Activated CD4-positive, alpha-beta memory T cell treated with anti-CD3 and anti-CD28 coated beads for 36 hours (primary cell): ENCODE data around the gene OLIG1. TPM values are rescaled to one million over a fixed set of nuclear protein-coding genes. Genes with fewer than 3 reads are reported as not detected.

ENCODE experiments used
- CTCF ChIA-PET: fragments of 350-600 bp; sonication (Branson Sonifier 250); formaldehyde crosslinking; loops from one replicate; lab custom pipeline; 2021; ENCODE audit warnings: antibody characterized with exemption, inconsistent platforms; lab: Charles Lee
- POLR2A ChIA-PET: fragments of 350-600 bp; sonication (Branson Sonifier 250); formaldehyde crosslinking; loops from one replicate; lab custom pipeline; 2021; ENCODE audit warnings: antibody characterized with exemption; lab: Charles Lee
- DNase-seq: peaks from one replicate; pipeline ENCODE4 v3.0.0-alpha.2; 2020
- H3K27ac Mint-ChIP-seq: one replicate; pipeline ENCODE4 v1.8.0; 2021; ENCODE audit warnings: mixed read lengths
- H3K27me3 Mint-ChIP-seq: one replicate; pipeline ENCODE4 v1.8.0; 2021; ENCODE audit warnings: mixed read lengths
- H3K36me3 Mint-ChIP-seq: one replicate; pipeline ENCODE4 v1.8.0; 2021; ENCODE audit warnings: mixed read lengths
- H3K4me1 Mint-ChIP-seq: one replicate; pipeline ENCODE4 v1.8.0; 2021; ENCODE audit warnings: low read depth, mixed read lengths
- H3K4me3 Mint-ChIP-seq: one replicate; pipeline ENCODE4 v1.8.0; 2021; ENCODE audit warnings: mild to moderate bottlenecking, mixed read lengths
- H3K9me3 Mint-ChIP-seq: one replicate; pipeline ENCODE4 v1.8.0; 2021; ENCODE audit warnings: mixed read lengths
- intact Hi-C: fragments of 100-400 bp; cut with micrococcal nuclease; formaldehyde crosslinking; loops from one replicate; pipeline ENCODE4 v1.15.1; 2023
- total RNA-seq, 2 experiments: library from RNA; stranded (reverse); gene quantifications; one replicate each; pipeline ENCODE4 v1.2.3, GENCODE V29; 2021

The OLIG1 gene
- total RNA-seq, 2 experiments from 2014 or later = not detected

DNA sequence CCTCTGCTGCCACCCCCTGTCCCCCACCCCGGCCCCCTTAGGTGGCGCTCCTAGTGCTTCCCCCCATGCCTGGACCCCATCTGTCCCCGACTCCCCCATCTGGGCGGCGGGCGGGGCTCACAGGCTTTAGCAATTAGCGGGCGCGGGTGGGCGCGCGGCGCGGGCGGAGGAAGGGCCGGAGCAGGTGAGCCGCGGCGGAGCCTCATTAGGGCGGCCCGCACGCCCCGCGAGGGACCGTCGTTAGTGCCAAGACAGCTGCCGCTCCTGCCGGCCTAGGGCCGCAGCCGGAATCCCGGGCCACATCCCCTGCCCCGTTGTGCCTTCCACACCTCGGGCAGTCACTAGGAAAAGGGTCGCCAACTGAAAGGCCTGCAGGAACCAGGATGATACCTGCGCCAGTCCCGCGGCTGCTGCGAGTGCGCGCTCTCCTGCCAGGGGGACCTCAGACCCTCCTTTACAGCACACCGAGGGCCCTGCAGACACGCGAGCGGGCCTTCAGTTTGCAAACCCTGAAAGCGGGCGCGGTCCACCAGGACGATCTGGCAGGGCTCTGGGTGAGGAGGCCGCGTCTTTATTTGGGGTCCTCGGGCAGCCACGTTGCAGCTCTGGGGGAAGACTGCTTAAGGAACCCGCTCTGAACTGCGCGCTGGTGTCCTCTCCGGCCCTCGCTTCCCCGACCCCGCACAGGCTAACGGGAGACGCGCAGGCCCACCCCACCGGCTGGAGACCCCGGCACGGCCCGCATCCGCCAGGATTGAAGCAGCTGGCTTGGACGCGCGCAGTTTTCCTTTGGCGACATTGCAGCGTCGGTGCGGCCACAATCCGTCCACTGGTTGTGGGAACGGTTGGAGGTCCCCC, 36.6 kb upstream of the OLIG1 start:
- ChIA-PET POLR2A (no interaction called here), CTCF (no interaction called here)
- peaks cover 22% of the 10 kb centered on the region for H3K4me1 Mint-ChIP-seq
- H3K9me3 Mint-ChIP-seq = no peaks in the 10 kb centered on the region
- DNase-seq = no peak
- H3K27ac Mint-ChIP-seq = no peak overlapping the region
- H3K27me3 Mint-ChIP-seq = peaks cover 34% of the 10 kb centered on the region
- no peak overlapping the region for H3K4me3 Mint-ChIP-seq
- peaks cover under 1% of the 10 kb centered on the region for H3K36me3 Mint-ChIP-seq
- intact Hi-C loops = no loop called here

DNA sequence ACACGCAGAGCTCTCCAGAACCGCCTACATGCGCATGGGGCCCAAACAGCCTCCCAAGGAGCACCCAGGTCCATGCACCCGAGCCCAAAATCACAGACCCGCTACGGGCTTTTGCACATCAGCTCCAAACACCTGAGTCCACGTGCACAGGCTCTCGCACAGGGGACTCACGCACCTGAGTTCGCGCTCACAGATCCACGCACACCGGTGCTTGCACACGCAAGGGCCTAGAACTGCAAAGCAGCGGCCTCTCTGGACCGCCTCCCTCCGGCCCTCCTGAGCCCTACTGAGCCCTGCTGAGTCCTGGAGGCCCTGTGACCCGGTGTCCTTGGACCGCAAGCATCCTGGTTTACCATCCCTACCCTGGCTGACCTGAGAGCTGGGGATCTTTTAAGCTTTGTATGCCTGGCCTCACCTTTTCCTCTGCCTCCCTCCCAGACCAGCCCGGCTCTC, 36.0 kb upstream of the OLIG1 start:
- Mint-ChIP-seq H3K4me3 (no peak overlapping the region), H3K36me3 (no peaks in the 10 kb centered on the region), H3K27me3 (peaks cover 30% of the 10 kb centered on the region), H3K4me1 (peaks cover 17% of the 10 kb centered on the region), H3K27ac (no peak overlapping the region), H3K9me3 (no peaks in the 10 kb centered on the region)
- ChIA-PET CTCF (no interaction called here), POLR2A (no interaction called here)
- intact Hi-C loops = no loop called here
- DNase-seq = no peak

DNA sequence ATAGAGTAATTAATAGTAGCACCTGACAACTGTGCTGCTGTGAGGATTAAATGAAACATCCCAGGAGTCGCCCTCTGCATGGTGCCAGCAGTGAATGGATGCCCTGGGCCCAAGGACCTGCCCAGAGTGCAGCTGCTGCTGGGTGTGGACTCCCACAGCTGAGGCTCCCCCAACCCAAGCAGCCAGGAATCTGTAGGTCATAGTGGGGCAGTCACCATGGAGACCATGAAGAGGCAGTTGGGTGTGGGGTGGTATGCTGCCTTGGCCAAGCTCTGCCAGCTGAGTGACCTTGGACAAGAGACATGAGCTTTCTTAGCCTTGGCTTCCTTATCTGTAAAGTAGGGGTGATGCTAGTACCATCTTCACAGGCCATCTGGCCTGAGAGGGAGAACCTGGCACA, 34.8 kb upstream of the OLIG1 start:
- Mint-ChIP-seq H3K4me3 (no peak overlapping the region), H3K27ac (no peak overlapping the region), H3K36me3 (no peaks in the 10 kb centered on the region), H3K9me3 (no peaks in the 10 kb centered on the region), H3K4me1 (peaks cover 9% of the 10 kb centered on the region), H3K27me3 (peaks cover 19% of the 10 kb centered on the region)
- CTCF ChIA-PET = no interaction called here
- intact Hi-C loops = no loop called here
- no peak for DNase-seq
- POLR2A ChIA-PET = no interaction called here

DNA sequence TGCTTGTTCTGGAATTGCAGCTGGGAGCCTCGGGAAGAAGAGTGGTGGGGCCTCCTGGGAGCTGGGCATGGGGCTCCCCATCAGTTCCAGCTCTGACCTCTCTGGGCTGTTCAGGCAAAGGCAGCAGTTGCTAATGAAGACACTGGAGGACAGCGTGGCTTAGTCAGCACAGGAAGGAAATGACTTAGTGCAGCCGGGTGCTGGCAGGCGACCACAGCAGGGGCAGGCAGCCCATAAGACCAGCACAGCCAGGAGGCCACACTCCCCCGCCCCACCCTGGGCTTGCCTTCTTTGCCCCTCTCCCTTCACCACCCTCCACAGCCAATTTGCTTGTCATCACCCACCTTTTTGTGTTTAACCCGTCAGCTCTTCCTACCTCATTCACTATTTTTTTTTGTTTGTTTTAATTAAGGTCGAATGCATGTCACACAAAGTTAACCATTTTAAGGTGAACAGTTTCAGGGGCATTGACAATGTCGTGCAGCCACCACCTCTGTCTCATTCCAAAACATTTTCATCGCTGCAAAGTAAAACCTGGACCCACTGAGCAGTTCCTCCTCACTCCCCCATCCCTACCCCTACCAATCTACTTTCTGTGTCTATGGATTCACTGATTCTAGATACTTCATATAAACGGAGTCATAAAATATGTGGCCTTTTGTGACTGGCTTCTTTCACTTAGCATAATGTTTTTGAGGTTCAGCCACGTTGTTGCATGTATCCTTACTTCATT, 33.3 kb upstream of the OLIG1 start:
- peak; percentile 56 for DNase-seq
- intact Hi-C loops = no loop called here
- Mint-ChIP-seq H3K4me1 (peaks cover 9% of the 10 kb centered on the region), H3K4me3 (no peak overlapping the region), H3K36me3 (no peaks in the 10 kb centered on the region), H3K9me3 (no peaks in the 10 kb centered on the region), H3K27ac (peak overlapping the region; percentile 40), H3K27me3 (peaks cover 18% of the 10 kb centered on the region)
- POLR2A ChIA-PET = no interaction called here
- CTCF ChIA-PET = interaction anchor here (1.4 kb wide), 1 partner anchor 161 kb away, joined by 3 read pairs; no protein-coding TSS in a partner anchor

DNA sequence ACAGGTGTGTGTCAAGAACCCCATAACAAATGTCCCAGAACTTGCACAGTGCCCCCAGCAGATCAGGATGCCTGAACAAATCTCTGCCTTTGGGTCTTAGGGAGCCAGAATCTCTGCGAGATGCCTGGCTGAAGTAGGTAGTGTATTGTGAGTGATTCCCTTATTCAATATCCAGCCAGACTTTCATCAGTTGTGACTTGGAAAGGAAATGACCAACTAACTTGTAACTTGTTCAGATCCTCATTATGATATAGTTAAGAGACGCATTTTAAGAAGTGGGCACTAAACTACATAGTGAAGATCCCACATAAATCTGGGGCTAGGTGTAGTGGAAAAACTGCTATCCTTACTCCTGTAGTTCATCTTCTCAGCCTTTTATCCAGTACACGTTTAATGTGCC, 32.4 kb upstream of the OLIG1 start:
- Mint-ChIP-seq H3K36me3 (no peaks in the 10 kb centered on the region), H3K9me3 (no peaks in the 10 kb centered on the region), H3K27ac (no peak overlapping the region), H3K4me3 (no peak overlapping the region), H3K27me3 (peaks cover 15% of the 10 kb centered on the region), H3K4me1 (peaks cover 9% of the 10 kb centered on the region)
- intact Hi-C loops = no loop called here
- ChIA-PET POLR2A (no interaction called here), CTCF (no interaction called here)
- DNase-seq = no peak

DNA sequence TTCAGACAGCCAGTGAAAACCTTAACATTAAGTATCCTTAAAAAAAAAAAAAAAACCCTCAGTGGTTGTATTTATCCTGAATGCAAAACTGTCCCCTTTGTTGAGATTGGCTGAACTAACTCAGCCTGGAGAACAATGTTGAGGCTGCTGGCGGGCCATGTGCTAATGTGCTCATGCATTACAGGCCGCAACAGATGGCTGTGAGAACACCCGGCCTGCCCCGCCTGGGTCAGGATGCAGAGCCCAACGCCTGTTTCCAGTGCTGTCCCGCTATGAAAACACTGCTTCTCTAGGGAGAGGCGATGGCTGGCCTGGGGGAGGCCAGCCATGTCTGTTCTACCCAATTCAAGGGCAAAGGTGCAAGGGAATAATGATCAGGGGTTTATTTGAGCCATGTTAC, 30.4 kb upstream of the OLIG1 start:
- no peak for DNase-seq
- ChIA-PET CTCF (no interaction called here), POLR2A (no interaction called here)
- Mint-ChIP-seq H3K36me3 (no peaks in the 10 kb centered on the region), H3K4me3 (no peak overlapping the region), H3K27ac (no peak overlapping the region), H3K27me3 (peaks cover 18% of the 10 kb centered on the region), H3K4me1 (peaks cover 9% of the 10 kb centered on the region), H3K9me3 (no peaks in the 10 kb centered on the region)
- intact Hi-C loops = no loop called here

DNA sequence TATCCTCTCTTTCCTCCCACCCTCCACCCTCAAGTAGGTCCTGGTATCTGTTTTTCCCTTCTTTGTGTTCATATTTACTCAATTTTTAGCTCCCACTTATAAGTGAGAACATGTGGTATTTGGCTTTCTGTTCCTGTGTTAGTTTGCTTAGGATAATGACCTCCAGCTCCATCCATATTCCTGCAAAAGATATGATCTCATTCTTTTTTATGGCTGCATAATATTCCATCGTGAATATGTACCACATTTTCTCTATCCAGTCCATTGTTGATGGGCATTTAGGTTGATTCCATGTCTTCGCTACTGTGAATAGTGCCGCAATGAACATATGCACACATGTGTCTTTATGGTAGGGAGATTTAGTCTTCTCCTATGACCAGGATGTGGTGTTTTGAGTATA, 29.7 kb upstream of the OLIG1 start:
- ChIA-PET POLR2A (no interaction called here), CTCF (no interaction called here)
- no peak for DNase-seq
- H3K27me3 Mint-ChIP-seq = peaks cover 20% of the 10 kb centered on the region
- no peak overlapping the region for H3K27ac Mint-ChIP-seq
- no peak overlapping the region for H3K4me3 Mint-ChIP-seq
- no peaks in the 10 kb centered on the region for H3K36me3 Mint-ChIP-seq
- H3K4me1 Mint-ChIP-seq = peaks cover 9% of the 10 kb centered on the region
- intact Hi-C loops = no loop called here
- no peaks in the 10 kb centered on the region for H3K9me3 Mint-ChIP-seq

DNA sequence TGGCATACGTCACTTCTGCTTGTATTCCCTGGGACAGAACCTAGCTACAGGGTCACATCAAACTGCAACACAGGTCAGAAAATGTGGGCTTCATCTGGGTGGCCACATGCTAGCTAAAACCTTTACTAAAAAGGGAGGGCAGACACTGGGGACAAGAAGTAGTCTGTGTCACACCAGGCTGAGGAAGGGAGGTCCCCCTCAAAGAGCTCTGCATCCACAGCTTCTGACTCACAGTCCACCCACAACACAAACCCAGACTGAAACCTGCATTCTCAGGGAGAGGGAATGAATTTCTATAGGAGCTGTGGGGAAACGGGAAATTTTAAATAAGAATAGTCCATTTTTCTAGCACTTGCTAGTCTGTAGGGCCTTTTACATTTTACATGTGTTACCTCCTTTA, 28.0 kb upstream of the OLIG1 start:
- POLR2A ChIA-PET = no interaction called here
- no peaks in the 10 kb centered on the region for H3K36me3 Mint-ChIP-seq

DNA sequence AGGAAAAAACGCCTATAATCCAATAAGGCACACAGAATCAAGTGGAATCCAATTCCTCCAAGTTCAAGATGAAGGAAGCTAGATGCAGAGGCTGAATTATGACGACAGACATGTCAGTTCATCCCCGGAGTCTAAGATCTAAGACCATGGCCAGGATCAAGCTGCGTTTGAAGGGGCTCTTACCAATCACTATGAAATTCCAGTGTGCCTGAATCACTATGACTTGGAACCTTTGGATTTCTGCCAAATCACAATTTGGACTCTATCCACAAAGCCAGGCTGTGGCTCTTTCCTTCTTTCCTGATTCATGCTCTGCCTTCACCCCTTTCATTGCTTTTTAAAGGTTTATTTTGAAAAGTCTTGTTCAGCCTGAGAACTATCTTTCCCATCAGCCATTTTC, 27.1 kb upstream of the OLIG1 start:
- Mint-ChIP-seq H3K27ac (no peak overlapping the region), H3K4me3 (no peak overlapping the region), H3K36me3 (no peaks in the 10 kb centered on the region), H3K4me1 (no peaks in the 10 kb centered on the region), H3K9me3 (no peaks in the 10 kb centered on the region), H3K27me3 (peaks cover 35% of the 10 kb centered on the region)
- DNase-seq = no peak
- intact Hi-C loops = no loop called here
- ChIA-PET POLR2A (no interaction called here), CTCF (no interaction called here)

More for the DNA sequence above, 28.0 kb upstream of the OLIG1 start:
- Mint-ChIP-seq H3K4me3 (no peak overlapping the region), H3K4me1 (peaks cover 2% of the 10 kb centered on the region), H3K27me3 (peaks cover 29% of the 10 kb centered on the region), H3K9me3 (no peaks in the 10 kb centered on the region), H3K27ac (no peak overlapping the region)
- DNase-seq = no peak
- intact Hi-C loops = no loop called here
- CTCF ChIA-PET = no interaction called here

DNA sequence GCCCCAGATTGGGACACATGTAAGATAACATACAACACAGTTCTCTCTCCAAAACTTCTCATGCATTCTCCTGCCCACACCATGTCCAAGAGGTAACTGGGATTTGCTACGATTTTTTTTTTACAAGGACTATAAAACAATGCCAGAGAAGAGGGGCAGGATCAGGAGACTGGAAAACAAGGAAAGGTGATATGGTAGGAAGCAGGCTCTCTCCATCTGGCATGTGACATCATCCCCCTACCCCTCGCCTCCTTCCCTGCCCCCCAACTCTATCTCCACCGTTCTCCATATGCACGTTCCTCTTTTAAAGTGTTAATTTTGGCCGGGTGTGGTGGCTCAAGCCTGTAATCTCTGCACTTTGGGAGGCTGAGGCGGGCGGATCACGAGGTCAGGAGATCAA, 23.5 kb upstream of the OLIG1 start:
- ChIA-PET POLR2A (no interaction called here), CTCF (no interaction called here)
- H3K27ac Mint-ChIP-seq = no peak overlapping the region
- DNase-seq = no peak
- no peak overlapping the region for H3K4me3 Mint-ChIP-seq
- no peaks in the 10 kb centered on the region for H3K4me1 Mint-ChIP-seq
- intact Hi-C loops = no loop called here
- no peaks in the 10 kb centered on the region for H3K36me3 Mint-ChIP-seq
- no peaks in the 10 kb centered on the region for H3K9me3 Mint-ChIP-seq
- peaks cover 34% of the 10 kb centered on the region for H3K27me3 Mint-ChIP-seq

DNA sequence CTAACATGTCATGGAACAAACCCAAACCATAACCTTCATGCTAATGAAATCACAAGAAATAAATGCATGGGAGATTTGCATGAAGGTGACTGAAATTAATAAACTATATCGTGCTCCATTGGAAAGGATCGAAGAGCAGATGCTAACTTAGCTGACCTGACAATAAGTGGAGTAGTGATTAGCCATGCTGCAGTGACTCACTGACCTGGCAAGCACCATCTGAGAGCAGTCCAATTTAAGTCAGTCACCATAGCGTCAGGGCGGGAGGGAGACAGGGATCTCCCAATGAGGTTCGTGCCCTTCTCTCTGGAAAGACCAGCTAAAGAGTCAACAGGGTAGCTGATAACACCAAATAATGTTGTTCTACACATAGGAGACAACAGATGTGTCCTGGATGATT, 22.7 kb upstream of the OLIG1 start:
- Mint-ChIP-seq H3K27ac (no peak overlapping the region), H3K9me3 (no peaks in the 10 kb centered on the region), H3K27me3 (peaks cover 31% of the 10 kb centered on the region), H3K4me1 (no peaks in the 10 kb centered on the region), H3K36me3 (no peaks in the 10 kb centered on the region), H3K4me3 (no peak overlapping the region)
- ChIA-PET CTCF (no interaction called here), POLR2A (no interaction called here)
- intact Hi-C loops = no loop called here
- no peak for DNase-seq

DNA sequence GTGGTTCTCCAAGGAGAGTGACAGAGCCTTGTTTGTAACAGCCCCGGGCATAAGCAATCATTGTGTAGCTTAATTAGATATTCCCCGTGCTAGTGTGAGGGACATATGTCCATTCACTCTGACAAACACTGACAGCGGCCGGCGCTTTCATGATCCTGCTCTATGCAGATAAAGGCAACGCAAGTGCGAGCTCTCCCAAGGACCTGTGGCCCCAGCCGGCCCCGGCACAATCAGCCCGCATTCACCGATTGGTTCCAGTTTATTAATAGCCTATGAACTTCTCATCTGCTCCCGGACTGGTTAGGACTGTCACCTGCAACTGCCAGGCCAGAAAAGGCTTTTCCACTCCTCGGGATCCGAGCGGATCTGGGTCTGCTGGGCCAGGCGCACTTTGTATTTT, 18.0 kb upstream of the OLIG1 start:
- H3K36me3 Mint-ChIP-seq = no peaks in the 10 kb centered on the region
- intact Hi-C loops = no loop called here
- H3K27me3 Mint-ChIP-seq = peaks cover 13% of the 10 kb centered on the region
- no peaks in the 10 kb centered on the region for H3K9me3 Mint-ChIP-seq
- DNase-seq = no peak
- ChIA-PET POLR2A (no interaction called here), CTCF (no interaction called here)
- H3K4me1 Mint-ChIP-seq = no peaks in the 10 kb centered on the region
- H3K27ac Mint-ChIP-seq = no peak overlapping the region
- H3K4me3 Mint-ChIP-seq = no peak overlapping the region
